GM12874 (cell line): ENCODE data around the gene SSH2.

Source experiments
- CTCF ChIP-seq: IDR thresholded peaks from 2 replicates; pipeline ENCODE4 v1.5.1; 2011; ENCODE audit warnings: low read depth, mild to moderate bottlenecking, control low read depth, low read length, moderate library complexity; ENCODE audit not compliant: insufficient read depth

The SSH2 gene

GRCh38 chr17:29749045-29749825, 180.8 kb downstream of the SSH2 start:
- no peak for TF ChIP-seq CTCF

GRCh38 chr17:29748400-29748799, 181.6 kb downstream of the SSH2 start:
- no peak for TF ChIP-seq CTCF

- no peak for TF ChIP-seq CTCF
These were observed 182.4 kb downstream of the SSH2 start for GRCh38 chr17:29747660-29748059.

GRCh38 chr17:29746669-29747068, 183.4 kb downstream of the SSH2 start:
- no peak for TF ChIP-seq CTCF

- no peak for TF ChIP-seq CTCF
These were observed 185.9 kb downstream of the SSH2 start for GRCh38 chr17:29744121-29744520.

- no peak for TF ChIP-seq CTCF
These were observed 187.9 kb downstream of the SSH2 start for GRCh38 chr17:29742210-29742513.

- no peak for TF ChIP-seq CTCF
These were observed 190.0 kb downstream of the SSH2 start for GRCh38 chr17:29740017-29740416.

- no peak for TF ChIP-seq CTCF
These were observed 195.4 kb downstream of the SSH2 start for GRCh38 chr17:29734640-29735039.
